H1 (cell line): Measurements from ENCODE around the gene FSIP1. TPM values are rescaled to one million over a fixed set of nuclear protein-coding genes. Genes with fewer than 3 reads are reported as not detected.

ENCODE experiments used
- CTCF ChIA-PET: fragments of 300-600 bp; sonication (Branson Sonifier 250); formaldehyde crosslinking; loops from one replicate; lab custom pipeline; 2021; ENCODE audit not compliant: partially characterized antibody; lab: Charles Lee
- POLR2A ChIA-PET: fragments of 300-600 bp; sonication (Branson Sonifier 250); formaldehyde crosslinking; loops from one replicate; lab custom pipeline; 2021; ENCODE audit warnings: inconsistent platforms; ENCODE audit not compliant: partially characterized antibody; lab: Charles Lee
- DNase-seq, 2 experiments: peaks; one replicate each; pipeline versions ENCODE4 v3.0.0 to v3.0.0-alpha.2; 2010 to 2022; ENCODE audit warnings: low spot score in 2 of 2, low read depth in 1 of 2, mixed read lengths in 1 of 2
- FAIRE-seq: peaks from 2 replicates; lab custom pipeline; 2011; peaks lifted over from hg19 to GRCh38; lab: Jason Lieb, UNC
- H2AFZ ChIP-seq: 2 replicates; pipeline ENCODE4 v1.8.1; 2012; ENCODE audit warnings: low read length, inconsistent platforms
- H2AK5ac ChIP-seq: 2 replicates; pipeline ENCODE4 v1.6.1; 2013; ENCODE audit warnings: low read depth, low read length
- H2BK120ac ChIP-seq: replicated peaks from 2 replicates; pipeline ENCODE3; 2013; ENCODE audit warnings: low read depth, low read length, inconsistent platforms
- H2BK12ac ChIP-seq: 2 replicates; pipeline ENCODE4 v1.6.1; 2013; ENCODE audit warnings: low read depth, low read length
- H2BK15ac ChIP-seq: 2 replicates; pipeline ENCODE4 v1.6.1; 2013; ENCODE audit warnings: low read length
- H2BK20ac ChIP-seq: 2 replicates; pipeline ENCODE4 v1.6.1; 2013; ENCODE audit warnings: low read length
- H2BK5ac ChIP-seq: 2 replicates; pipeline ENCODE4 v1.6.1; 2013; ENCODE audit warnings: low read depth, low read length
- H3K14ac ChIP-seq: 2 replicates; pipeline ENCODE4 v1.6.1; 2013; ENCODE audit warnings: inconsistent platforms; ENCODE audit not compliant: insufficient read length
- H3K18ac ChIP-seq: 2 replicates; pipeline ENCODE4 v1.6.1; 2013; ENCODE audit warnings: low read length; ENCODE audit errors: extremely low read depth
- H3K23ac ChIP-seq: 2 replicates; pipeline ENCODE4 v1.6.1; 2013; ENCODE audit warnings: inconsistent platforms; ENCODE audit not compliant: insufficient read length
- H3K23me2 ChIP-seq: 2 replicates; pipeline ENCODE4 v1.6.1; 2013; ENCODE audit warnings: low read depth, low read length
- H3K27ac ChIP-seq: 2 replicates; pipeline ENCODE4 v1.6.1; 2011; ENCODE audit warnings: low read depth, low read length, inconsistent platforms
- H3K27me3 ChIP-seq, 4 experiments: replicated peaks in 1 of 4; 1 replicate in 1 of 4; 2 replicates in 3 of 4; pipeline versions ENCODE4 v1.6.1 to v1.8.1; 2011 to 2013; ENCODE audit warnings: low read length in 3 of 4, mild to moderate bottlenecking in 3 of 4, inconsistent platforms in 2 of 4, mixed read lengths in 2 of 4, moderate library complexity in 1 of 4; ENCODE audit not compliant: control insufficient read depth in 3 of 4, insufficient read depth in 3 of 4; ENCODE audit errors: extremely low read depth in 1 of 4
- H3K36me3 ChIP-seq, 4 experiments: 2 replicates each; pipeline versions ENCODE4 v1.6.1 to v1.8.1; 2011 to 2013; ENCODE audit warnings: mild to moderate bottlenecking in 4 of 4, low read length in 3 of 4, moderate library complexity in 2 of 4, control low read depth in 1 of 4, inconsistent platforms in 1 of 4; ENCODE audit not compliant: insufficient read depth in 4 of 4, control insufficient read depth in 2 of 4
- H3K4ac ChIP-seq: replicated peaks from 2 replicates; pipeline ENCODE3; 2013; ENCODE audit warnings: low read length, low read depth, mixed read lengths, inconsistent platforms; ENCODE audit not compliant: insufficient read length
- H3K4me1 ChIP-seq, 4 experiments: replicated peaks in 1 of 4; 1 replicate in 1 of 4; 2 replicates in 3 of 4; pipeline versions ENCODE4 v1.6.1 to v1.8.1; 2011 to 2013; ENCODE audit warnings: low read length in 3 of 4, inconsistent platforms in 2 of 4, mixed read lengths in 1 of 4; ENCODE audit not compliant: insufficient read depth in 4 of 4, control insufficient read depth in 3 of 4
- H3K4me2 ChIP-seq, 2 experiments: 2 replicates each; pipeline versions ENCODE4 v1.6.1 to v1.8.1; 2011 to 2013; ENCODE audit warnings: low read depth in 2 of 2, low read length in 2 of 2, control low read depth in 1 of 2, inconsistent platforms in 1 of 2, mild to moderate bottlenecking in 1 of 2; ENCODE audit not compliant: insufficient read depth in 1 of 2
- H3K4me3 ChIP-seq, 4 experiments: fragments of 200-600, 300-600 bp in 1 of 4; sonication (generic), shearing (Covaris generic), sonication (Bioruptor Twin) in 1 of 4; 2 replicates each; pipeline versions ENCODE4 v1.5.1 to v1.8.1; 2011 to 2016; ENCODE audit warnings: low read length in 4 of 4, low read depth in 3 of 4, control low read depth in 2 of 4, inconsistent platforms in 2 of 4, mild to moderate bottlenecking in 2 of 4, mixed read lengths in 1 of 4, moderate library complexity in 1 of 4; ENCODE audit not compliant: insufficient read depth in 2 of 4; ENCODE audit errors: extremely low read depth in 1 of 4
- H3K56ac ChIP-seq: replicated peaks from 2 replicates; pipeline ENCODE3; 2013; ENCODE audit warnings: low read depth, mild to moderate bottlenecking, mixed read lengths, low read length, inconsistent platforms; ENCODE audit not compliant: insufficient read length
- H3K79me1 ChIP-seq: 2 replicates; pipeline ENCODE4 v1.6.1; 2013; ENCODE audit warnings: low read depth, low read length, control low read depth
- H3K79me2 ChIP-seq, 2 experiments: 2 replicates each; pipeline versions ENCODE4 v1.6.1 to v1.8.1; 2012 to 2013; ENCODE audit warnings: low read length in 2 of 2, mild to moderate bottlenecking in 2 of 2, inconsistent platforms in 1 of 2; ENCODE audit not compliant: insufficient read depth in 2 of 2, control insufficient read depth in 1 of 2
- H3K9ac ChIP-seq, 4 experiments: replicated peaks in 1 of 4; 1 replicate in 1 of 4; 2 replicates in 3 of 4; pipeline versions ENCODE4 v1.6.1 to v1.8.1; 2011 to 2013; ENCODE audit warnings: low read depth in 3 of 4, low read length in 3 of 4, control low read depth in 2 of 4, mild to moderate bottlenecking in 2 of 4, moderate library complexity in 2 of 4, inconsistent platforms in 1 of 4; ENCODE audit errors: extremely low read depth in 1 of 4
- H3K9me3 ChIP-seq, 2 experiments: 2 replicates each; pipeline versions ENCODE4 v1.6.1 to v1.8.1; 2012 to 2013; ENCODE audit warnings: mild to moderate bottlenecking in 2 of 2, moderate library complexity in 2 of 2, control low read depth in 1 of 2, inconsistent platforms in 1 of 2, low read depth in 1 of 2, low read length in 1 of 2, mixed read lengths in 1 of 2; ENCODE audit not compliant: insufficient read depth in 2 of 2
- H4K20me1 ChIP-seq, 2 experiments: replicated peaks in 1 of 2; 2 replicates each; pipeline versions ENCODE3 to v1.8.1; 2011 to 2013; ENCODE audit warnings: inconsistent platforms in 2 of 2, low read length in 2 of 2, mild to moderate bottlenecking in 1 of 2; ENCODE audit not compliant: insufficient read depth in 2 of 2, control insufficient read depth in 1 of 2
- H4K5ac ChIP-seq: 2 replicates; pipeline ENCODE4 v1.6.1; 2013; ENCODE audit warnings: low read length, low read depth, mixed read lengths, inconsistent platforms; ENCODE audit not compliant: insufficient read length
- H4K8ac ChIP-seq: 2 replicates; pipeline ENCODE4 v1.8.0; 2013; ENCODE audit warnings: mild to moderate bottlenecking, moderate library complexity, low read length, inconsistent platforms; ENCODE audit not compliant: insufficient read depth; ENCODE audit errors: extremely low read depth
- H4K91ac ChIP-seq: replicated peaks from 2 replicates; pipeline ENCODE3; 2013; ENCODE audit warnings: low read length, mixed read lengths, inconsistent platforms; ENCODE audit not compliant: insufficient read length
- ASH2L ChIP-seq: fragments of 200-600, 300-600 bp; sonication (generic); IDR thresholded peaks from one replicate; pipeline ENCODE4 v1.7.1; 2017; ENCODE audit warnings: low read length
- BRCA1 ChIP-seq: IDR thresholded peaks from 2 replicates; pipeline ENCODE4 v1.6.1; 2012; ENCODE audit warnings: low read depth, low read length, improper control_type of control experiment
- CHD2 ChIP-seq: IDR thresholded peaks from 2 replicates; pipeline ENCODE4 v1.6.1; 2012; ENCODE audit warnings: low read length, improper control_type of control experiment
- CREB1 ChIP-seq: IDR thresholded peaks from 2 replicates; pipeline ENCODE4 v1.6.1; 2012; ENCODE audit warnings: inconsistent platforms
- EZH2 ChIP-seq: fragments of 200-600 bp; sonication (generic); IDR thresholded peaks from 2 replicates; pipeline ENCODE4 v1.7.1; 2012; ENCODE audit warnings: low read depth, mild to moderate bottlenecking, moderate library complexity, low read length, inconsistent platforms; ENCODE audit not compliant: severe bottlenecking
- FOSL1 ChIP-seq: IDR thresholded peaks from 2 replicates; pipeline ENCODE4 v1.6.1; 2011; ENCODE audit warnings: mild to moderate bottlenecking, low read depth, low read length, moderate library complexity; ENCODE audit not compliant: insufficient read depth
- HDAC6 ChIP-seq: IDR thresholded peaks from one replicate; pipeline ENCODE4 v1.7.1; 2012; ENCODE audit warnings: low read depth, mild to moderate bottlenecking, inconsistent platforms, low read length, moderate library complexity
- KDM4A ChIP-seq: IDR thresholded peaks from one replicate; pipeline ENCODE4 v1.7.1; 2012; ENCODE audit warnings: low read depth, mild to moderate bottlenecking, moderate library complexity, low read length, inconsistent platforms; ENCODE audit not compliant: severe bottlenecking
- POLR2A ChIP-seq, 2 experiments: IDR thresholded peaks; 1 replicate in 1 of 2; 2 replicates in 1 of 2; pipeline ENCODE4 v1.6.1; 2011; ENCODE audit warnings: low read depth in 2 of 2, low read length in 2 of 2, mild to moderate bottlenecking in 2 of 2; ENCODE audit errors: control extremely low read depth in 1 of 2
- POLR2AphosphoS5 ChIP-seq: IDR thresholded peaks from 2 replicates; pipeline ENCODE4 v1.6.1; 2011; ENCODE audit warnings: low read depth, low read length
- RNF2 ChIP-seq: fragments of 200-900, 300-1000 bp; sonication (generic); IDR thresholded peaks from 2 replicates; pipeline ENCODE4 v1.7.1; 2016; ENCODE audit warnings: borderline replicate concordance, low read depth, mild to moderate bottlenecking, antibody characterized with exemption, low read length; ENCODE audit not compliant: poor library complexity, severe bottlenecking; ENCODE audit errors: missing control alignments
- SP2 ChIP-seq: IDR thresholded peaks from 2 replicates; pipeline ENCODE4 v1.6.1; 2012; ENCODE audit warnings: mild to moderate bottlenecking, low read length, inconsistent platforms
- SUZ12 ChIP-seq: fragments of 200-600 bp; sonication (generic); IDR thresholded peaks from 2 replicates; pipeline ENCODE4 v1.6.1; 2012; ENCODE audit warnings: mild to moderate bottlenecking, inconsistent platforms, low read length, moderate library complexity, mixed read lengths
- WGBS, 2 experiments: shearing (Covaris generic) in 1 of 2; methylation state at CpG; one replicate each; pipeline versions ENCODE4 v1.1.6 to v1.1.7; 2013 to 2015; ENCODE audit warnings: low lambda C conversion rate in 2 of 2, mixed read lengths in 2 of 2, inconsistent platforms in 1 of 2, low coverage in 1 of 2, missing lambda C conversion rate in 1 of 2; ENCODE audit not compliant: insufficient replicate concordance in 2 of 2, insufficient coverage in 1 of 2, insufficient read length in 1 of 2; ENCODE audit errors: extremely low coverage in 1 of 2, missing lambda C conversion rate in 1 of 2; 5-methylcytosine and 5-hydroxymethylcytosine counted together
- polyA plus RNA-seq, 7 experiments: library from polyadenylated mRNA; depleted of rRNA in 3 of 7; stranded (reverse) in 5 of 7; unstranded in 2 of 7; fragments of >200 nt in 5 of 7; fragments of 200-250 nt in 2 of 7; gene quantifications; 1 replicate in 5 of 7; 2 replicates in 1 of 7; 4 replicates in 1 of 7; pipeline versions ENCODE4 v1.2.1 to v1.2.3, GENCODE V29; 2011 to 2013; ENCODE audit warnings: missing spikeins in 2 of 7, mixed read lengths in 2 of 7
- total RNA-seq: library from RNA; stranded (reverse); fragmentation: NEBNext Ultra II Directional; extraction: Animal tissue kit (Norgen Biotek cat#: 25700); gene quantifications from 2 replicates; pipeline ENCODE4 v1.2.1, GENCODE V29; 2021
- TF ChIP-seq, protein P1 (sequence below): IDR thresholded peaks from 2 replicates; pipeline ENCODE4 v1.6.1; 2011; ENCODE audit warnings: low read length, improper control_type of control experiment

FSIP1 gene
- total and polyA plus RNA-seq, 2 of the 8 experiments (the other 6 are each of a cell fraction or from before 2014, with no cell fraction given): 0.18 to 1.3 TPM

DNA sequence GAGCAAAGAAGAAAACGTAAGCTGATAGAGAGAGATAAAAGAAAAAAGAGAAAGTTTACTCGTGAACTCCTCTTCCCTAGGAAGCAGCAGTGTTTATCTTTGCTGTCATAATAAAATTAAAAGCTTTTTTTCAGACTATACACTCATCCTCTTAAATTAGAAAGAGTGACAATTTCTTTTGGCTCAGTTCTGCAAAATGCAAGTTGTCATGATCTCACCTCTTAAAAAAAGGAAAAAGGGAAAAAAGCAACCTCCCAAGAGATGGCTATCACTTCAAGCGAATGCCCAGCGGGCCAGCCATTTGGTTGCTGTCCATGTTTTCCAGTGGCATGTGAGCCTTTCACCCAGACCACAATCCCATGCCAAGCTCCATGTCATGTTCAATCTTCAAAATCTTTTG, 208.8 kb downstream of the FSIP1 start:
- no peaks in the 10 kb centered on the region for H3K36me3 ChIP-seq
- CTCF ChIA-PET: interaction anchor here (0.6 kb wide), 1 partner anchor 31 kb away, joined by 3 read pairs; no protein-coding TSS in a partner anchor
- H3K79me1 ChIP-seq: no peaks in the 10 kb centered on the region
- H3K79me2 ChIP-seq: no peaks in the 10 kb centered on the region
- DNase-seq (no peak), FAIRE-seq (no peak)
- H4K5ac ChIP-seq: no peak overlapping the region
- H4K8ac ChIP-seq: no peak overlapping the region
- no peak overlapping the region for H3K4me3 ChIP-seq
- no peak overlapping the region for H3K18ac ChIP-seq
- no peak overlapping the region for H3K4ac ChIP-seq
- no peak overlapping the region for H4K91ac ChIP-seq
- no peaks in the 10 kb centered on the region; a peak in 2 of 7 replicates for H3K27me3 ChIP-seq
- no peak overlapping the region for H3K4me2 ChIP-seq
- H2BK120ac ChIP-seq: no peak overlapping the region
- H2BK15ac ChIP-seq: no peak overlapping the region
- H2BK12ac ChIP-seq: no peak overlapping the region
- H3K9me3 ChIP-seq: no peaks in the 10 kb centered on the region
- H3K23me2 ChIP-seq: no peaks in the 10 kb centered on the region
- H3K9ac ChIP-seq: no peak overlapping the region
- 96% methylated on average over 4 of the region's 4 CpGs; no CpG with 5 or more reads in 1 of the 2 experiments for WGBS, 2 experiments
- no peak overlapping the region for H2BK5ac ChIP-seq
- no peak overlapping the region for H3K27ac ChIP-seq
- no peak overlapping the region for H2AK5ac ChIP-seq
- no peak overlapping the region for H2AFZ ChIP-seq
- no peaks in the 10 kb centered on the region for H4K20me1 ChIP-seq
- H3K14ac ChIP-seq: no peak overlapping the region
- H3K56ac ChIP-seq: no peak overlapping the region
- peaks cover 0 to 2% (median under 1%) of the 10 kb centered on the region in 4 experiments; a peak in 2 of 7 replicates for H3K4me1 ChIP-seq
- no peak overlapping the region for H3K23ac ChIP-seq
- POLR2A ChIA-PET: no interaction called here
- H2BK20ac ChIP-seq: no peak overlapping the region
- TF ChIP-seq SP2 (no peak), EZH2 (no peak), KDM4A (no peak), FOSL1 (no peak), BRCA1 (no peak), RNF2 (no peak), CHD2 (no peak), ASH2L (no peak), POLR2AphosphoS5 (no peak), POLR2A (IDR thresholded peaks at IDR 0.05; ENCODE audit: control extremely low read depth in 1 of 2, low read depth in 2 of 2, low read length in 2 of 2) (no peak), HDAC6 (no peak), CREB1 (no peak), SUZ12 (no peak)
- TF ChIP-seq, protein P1, sequence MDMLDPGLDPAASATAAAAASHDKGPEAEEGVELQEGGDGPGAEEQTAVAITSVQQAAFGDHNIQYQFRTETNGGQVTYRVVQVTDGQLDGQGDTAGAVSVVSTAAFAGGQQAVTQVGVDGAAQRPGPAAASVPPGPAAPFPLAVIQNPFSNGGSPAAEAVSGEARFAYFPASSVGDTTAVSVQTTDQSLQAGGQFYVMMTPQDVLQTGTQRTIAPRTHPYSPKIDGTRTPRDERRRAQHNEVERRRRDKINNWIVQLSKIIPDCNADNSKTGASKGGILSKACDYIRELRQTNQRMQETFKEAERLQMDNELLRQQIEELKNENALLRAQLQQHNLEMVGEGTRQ: no peak
